SK-N-MC (cell line): ENCODE measurements around the gene ZNF681.
"Not testable (repeated sequence)": the region's sequence is repeated elsewhere in the genome, so short reads cannot be mapped to it uniquely, and the experiment has no call there.

Experiments
- DNase-seq: peaks from one replicate; pipeline ENCODE4 v3.0.0-alpha.2; 2011; ENCODE audit warnings: low read depth, low spot score
- H3K27ac ChIP-seq: fragments of 200-600 bp; sonication (generic); 2 replicates; pipeline ENCODE4 v1.5.1; 2016; ENCODE audit warnings: mixed run types
- H3K36me3 ChIP-seq: fragments of 200-600 bp; sonication (generic); 2 replicates; pipeline ENCODE4 v1.6.1; 2017; ENCODE audit warnings: antibody characterized with exemption, low read length, mixed read lengths; ENCODE audit not compliant: insufficient read depth
- H3K4me3 ChIP-seq: fragments of 200-600 bp; sonication (generic); 2 replicates; pipeline ENCODE4 v1.5.1; 2016
- H3K9ac ChIP-seq: fragments of 200-600 bp; sonication (generic); 2 replicates; pipeline ENCODE4 v1.8.0; 2017; ENCODE audit warnings: mixed run types, mixed read lengths; ENCODE audit not compliant: insufficient read length
- H3K9me3 ChIP-seq: fragments of 200-600 bp; sonication (generic); 2 replicates; pipeline ENCODE4 v1.6.1; 2017; ENCODE audit warnings: low read depth, mild to moderate bottlenecking, antibody characterized with exemption, low read length, moderate library complexity, mixed read lengths
- EZH2 ChIP-seq: fragments of 200-600 bp; sonication (generic); IDR thresholded peaks from one replicate; pipeline ENCODE4 v1.6.1; 2017; ENCODE audit warnings: antibody characterized with exemption
- FOXP2 ChIP-seq: optimal IDR thresholded peaks from 2 replicates; pipeline ENCODE3; 2011; ENCODE audit warnings: mild to moderate bottlenecking, moderate library complexity; ENCODE audit not compliant: insufficient read depth; ENCODE audit errors: extremely low read length, control extremely low read depth
- POLR2AphosphoS5 ChIP-seq: IDR thresholded peaks from 2 replicates; pipeline ENCODE4 v1.6.1; 2012; ENCODE audit warnings: mild to moderate bottlenecking, low read depth, low read length, borderline replicate concordance

The ZNF681 gene

GRCh38 chr19:23718802-23719201 lies 39.9 kb downstream of the ZNF681 start:
- H3K9ac ChIP-seq = no peak overlapping the region
- H3K36me3 ChIP-seq = no peaks in the 10 kb centered on the region
- H3K4me3 ChIP-seq = no peak overlapping the region
- DNase-seq = no peak
- no peak for TF ChIP-seq POLR2AphosphoS5
- no peak for TF ChIP-seq FOXP2
- no peak for TF ChIP-seq EZH2
- no peak overlapping the region for H3K27ac ChIP-seq
- H3K9me3 ChIP-seq = no peaks in the 10 kb centered on the region

- Histone ChIP-seq H3K4me3 (no peak overlapping the region), H3K36me3 (no peaks in the 10 kb centered on the region), H3K9ac (no peak overlapping the region), H3K27ac (no peak overlapping the region), H3K9me3 (no peaks in the 10 kb centered on the region)
- no peak for TF ChIP-seq POLR2AphosphoS5
- TF ChIP-seq EZH2 = no peak
- no peak for TF ChIP-seq FOXP2
- DNase-seq = no peak
Observed at GRCh38 chr19:23716792-23717191, 41.9 kb downstream of the ZNF681 start.

- H3K4me3 ChIP-seq = no peak overlapping the region
Observed at GRCh38 chr19:23709347-23709746, 49.3 kb downstream of the ZNF681 start.

GRCh38 chr19:23706657-23707056 lies 52.0 kb downstream of the ZNF681 start:
- Histone ChIP-seq H3K27ac (no peak overlapping the region), H3K36me3 (no peaks in the 10 kb centered on the region), H3K9me3 (no peaks in the 10 kb centered on the region), H3K4me3 (no peak overlapping the region), H3K9ac (no peak overlapping the region)
- no peak for TF ChIP-seq POLR2AphosphoS5
- no peak for TF ChIP-seq EZH2
- TF ChIP-seq FOXP2 = no peak
- DNase-seq = no peak

More at GRCh38 chr19:23709347-23709746, 49.3 kb downstream of the ZNF681 start:
- H3K36me3 ChIP-seq = no peaks in the 10 kb centered on the region
- no peaks in the 10 kb centered on the region for H3K9me3 ChIP-seq
- no peak for DNase-seq
- H3K9ac ChIP-seq = no peak overlapping the region
- no peak for TF ChIP-seq FOXP2
- TF ChIP-seq EZH2 = no peak
- TF ChIP-seq POLR2AphosphoS5 = no peak
- no peak overlapping the region for H3K27ac ChIP-seq

- H3K9ac ChIP-seq = no peak overlapping the region
- no peaks in the 10 kb centered on the region for H3K9me3 ChIP-seq
- no peak overlapping the region for H3K27ac ChIP-seq
- no peak overlapping the region for H3K4me3 ChIP-seq
- no peak for TF ChIP-seq POLR2AphosphoS5
- TF ChIP-seq FOXP2 = no peak
- no peak for TF ChIP-seq EZH2
- no peak for DNase-seq
- no peaks in the 10 kb centered on the region for H3K36me3 ChIP-seq
Observed at GRCh38 chr19:23699521-23699860, 59.2 kb downstream of the ZNF681 start.

GRCh38 chr19:23698711-23699520 lies 59.8 kb downstream of the ZNF681 start:
- TF ChIP-seq FOXP2 (no peak), EZH2 (no peak), POLR2AphosphoS5 (no peak)

GRCh38 chr19:23692937-23693336 lies 65.8 kb downstream of the ZNF681 start:
- not testable (repeated sequence) for H3K36me3 ChIP-seq, H3K9ac ChIP-seq, H3K27ac ChIP-seq, H3K4me3 ChIP-seq, DNase-seq, H3K9me3 ChIP-seq

More at GRCh38 chr19:23698711-23699520, 59.8 kb downstream of the ZNF681 start:
- no peak overlapping the region for H3K4me3 ChIP-seq
- H3K27ac ChIP-seq = no peak overlapping the region
- H3K9ac ChIP-seq = no peak overlapping the region
- DNase-seq = no peak
- H3K9me3 ChIP-seq = no peaks in the 10 kb centered on the region
- H3K36me3 ChIP-seq = no peaks in the 10 kb centered on the region
